HEK293 (cell line): Measurements from ENCODE around the gene SRSF11.

Experiments used
- CTCF ChIA-PET: fragments of 350-600 bp; formaldehyde crosslinking; extraction: SDS; loops from one replicate; lab custom pipeline; 2021; ENCODE audit warnings: antibody characterized with exemption; lab: Yijun Ruan, JAX
- POLR2A ChIA-PET: fragments of 300-600 bp; formaldehyde crosslinking; extraction: SDS; loops from one replicate; lab custom pipeline; 2020; ENCODE audit warnings: antibody characterized with exemption, inconsistent platforms; lab: Yijun Ruan, JAX
- H3K27ac ChIP-seq: fragments of 200-500 bp; sonication (Bioruptor generic); 2 replicates; pipeline ENCODE4 v1.5.1; 2014; ENCODE audit warnings: low read depth, low read length, control low read depth, inconsistent platforms; ENCODE audit errors: extremely low read depth
- H3K36me3 ChIP-seq, 2 experiments: fragments of 200-500 bp in 1 of 2; sonication (Bioruptor generic) in 1 of 2; 1 replicate in 1 of 2; 2 replicates in 1 of 2; pipeline ENCODE4 v1.5.1; 2014 to 2017; ENCODE audit warnings: inconsistent platforms in 2 of 2, low read length in 2 of 2; ENCODE audit not compliant: control insufficient read depth in 2 of 2, insufficient read depth in 1 of 2
- H3K4me1 ChIP-seq: fragments of 200-500 bp; sonication (Bioruptor generic); 2 replicates; pipeline ENCODE4 v1.5.1; 2014; ENCODE audit warnings: mild to moderate bottlenecking, low read length, inconsistent platforms; ENCODE audit not compliant: control insufficient read depth, insufficient read depth
- H3K4me3 ChIP-seq: 2 replicates; pipeline ENCODE4 v1.5.1; 2011; ENCODE audit warnings: low read depth, mild to moderate bottlenecking, control low read depth, low read length, moderate library complexity
- H3K9me3 ChIP-seq: fragments of 200-500 bp; sonication (Bioruptor generic); 2 replicates; pipeline ENCODE4 v1.5.1; 2014; ENCODE audit warnings: low read depth, low read length, inconsistent platforms; ENCODE audit not compliant: control insufficient read depth, insufficient read depth
- EGR2 ChIP-seq: fragments of 450-650 bp; formaldehyde crosslinking; IDR thresholded peaks from 2 replicates; pipeline ENCODE4 v1.5.1; 2016; ENCODE audit warnings: low read depth, missing biosample characterization, missing genetic modification characterization
- GFI1B ChIP-seq: fragments of 450-650 bp; formaldehyde crosslinking; IDR thresholded peaks from 2 replicates; pipeline ENCODE4 v1.5.1; 2016; ENCODE audit warnings: missing biosample characterization, missing genetic modification characterization
- IKZF3 ChIP-seq: fragments of 450-650 bp; IDR thresholded peaks from 2 replicates; pipeline ENCODE4 v1.5.0; 2018; ENCODE audit warnings: missing biosample characterization, mild to moderate bottlenecking, missing genetic modification characterization, moderate library complexity
- MYNN ChIP-seq: fragments of 450-650 bp; formaldehyde crosslinking; IDR thresholded peaks from 2 replicates; pipeline ENCODE4 v1.5.1; 2016; ENCODE audit warnings: missing biosample characterization, missing genetic modification characterization, borderline replicate concordance
- SETDB1 ChIP-seq: IDR thresholded peaks from one replicate; pipeline ENCODE4 v1.6.1; 2017; ENCODE audit warnings: mild to moderate bottlenecking, low read length, moderate library complexity, mixed read lengths; ENCODE audit not compliant: insufficient read length
- ZBTB17 ChIP-seq: fragments of 450-650 bp; formaldehyde crosslinking; IDR thresholded peaks from 2 replicates; pipeline ENCODE4 v1.5.1; 2016; ENCODE audit warnings: missing biosample characterization, missing genetic modification characterization
- ZNF112 ChIP-seq: fragments of 450-650 bp; formaldehyde crosslinking; IDR thresholded peaks from 2 replicates; pipeline ENCODE4 v1.5.0; 2017; ENCODE audit warnings: missing biosample characterization, missing genetic modification characterization
- ZNF133 ChIP-seq: fragments of 450-650 bp; formaldehyde crosslinking; IDR thresholded peaks from 2 replicates; pipeline ENCODE4 v1.5.1; 2016; ENCODE audit warnings: missing biosample characterization, missing genetic modification characterization
- ZNF274 ChIP-seq, 2 experiments: fragments of 200-500 bp in 1 of 2; fragments of 450-650 bp in 1 of 2; sonication (Bioruptor generic) in 1 of 2; formaldehyde crosslinking in 1 of 2; IDR thresholded peaks; 2 replicates each; pipeline versions ENCODE4 v1.5.1 to v1.6.1; 2014 to 2016; ENCODE audit warnings: borderline replicate concordance in 1 of 2, inconsistent platforms in 1 of 2, low read length in 1 of 2, missing biosample characterization in 1 of 2, missing genetic modification characterization in 1 of 2
- ZNF549 ChIP-seq: fragments of 450-650 bp; IDR thresholded peaks from 2 replicates; pipeline ENCODE4 v1.5.1; 2018; ENCODE audit warnings: missing biosample characterization, missing genetic modification characterization, mild to moderate bottlenecking, inconsistent platforms, moderate library complexity
- ZNF555 ChIP-seq: fragments of 450-650 bp; formaldehyde crosslinking; conservative IDR thresholded peaks from 2 replicates; pipeline ENCODE4 v1.5.1; 2017; ENCODE audit warnings: missing biosample characterization, mild to moderate bottlenecking, missing genetic modification characterization, inconsistent platforms
- ZNF596 ChIP-seq: fragments of 450-650 bp; IDR thresholded peaks from 2 replicates; pipeline ENCODE4 v1.5.0; 2018; ENCODE audit warnings: missing biosample characterization, mild to moderate bottlenecking, missing genetic modification characterization, moderate library complexity
- ZNF654 ChIP-seq: fragments of 450-650 bp; formaldehyde crosslinking; IDR thresholded peaks from 2 replicates; pipeline ENCODE4 v1.5.1; 2016; ENCODE audit warnings: low read depth, missing biosample characterization, missing genetic modification characterization
- ZSCAN30 ChIP-seq: fragments of 450-650 bp; IDR thresholded peaks from 2 replicates; pipeline ENCODE4 v1.5.1; 2018; ENCODE audit warnings: missing biosample characterization, mild to moderate bottlenecking, missing genetic modification characterization, moderate library complexity
- TF ChIP-seq, protein P1 (sequence below): fragments of 450-650 bp; formaldehyde crosslinking; conservative IDR thresholded peaks from 2 replicates; pipeline ENCODE4 v1.5.1; 2016; ENCODE audit warnings: low read depth, missing biosample characterization, missing genetic modification characterization
- TF ChIP-seq, protein P2 (sequence below): fragments of 450-650 bp; formaldehyde crosslinking; IDR thresholded peaks from 2 replicates; pipeline ENCODE4 v1.5.1; 2016; ENCODE audit warnings: missing biosample characterization, missing genetic modification characterization
- TF ChIP-seq, protein P3 (sequence below): fragments of 450-650 bp; formaldehyde crosslinking; optimal IDR thresholded peaks from 2 replicates; pipeline ENCODE3; 2016; ENCODE audit warnings: missing biosample characterization, mild to moderate bottlenecking, missing genetic modification characterization
- TF ChIP-seq, protein P4 (sequence below): fragments of 450-650 bp; IDR thresholded peaks from 2 replicates; pipeline ENCODE4 v1.5.1; 2018; ENCODE audit warnings: missing biosample characterization, mild to moderate bottlenecking, missing genetic modification characterization

The SRSF11 gene

DNA sequence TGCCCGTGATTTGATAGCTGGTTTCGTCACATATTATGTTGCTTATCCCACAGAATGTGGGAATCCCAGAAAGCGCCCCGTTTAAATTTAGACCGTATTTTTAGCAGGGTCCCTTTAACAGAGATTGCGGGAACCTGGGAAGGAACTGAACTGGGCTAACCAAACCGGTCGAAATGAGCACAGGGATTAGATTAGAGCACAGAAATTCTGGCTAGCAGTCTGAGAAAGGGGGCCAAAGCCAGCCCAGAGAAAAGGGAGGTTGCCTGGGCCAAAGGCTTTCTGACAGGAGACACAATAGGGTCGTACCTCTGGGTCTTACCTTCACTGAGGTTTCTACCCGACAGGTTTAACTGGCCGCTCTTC, 16.1 kb upstream of the SRSF11 start:
- CTCF ChIA-PET, result interaction anchor here (0.6 kb wide), 2 partner anchors 304 to 1810 kb away, joined by 3 to 4 read pairs; no protein-coding TSS in a partner anchor
- H3K9me3 ChIP-seq, result no peaks in the 10 kb centered on the region
- POLR2A ChIA-PET, result interaction anchor here (1.9 to 3.3 kb wide), 2 partner anchors 16 to 205 kb away, joined by 8 to 29 read pairs; partner anchors contain the start of genes CTH and SRSF11
- TF ChIP-seq ZBTB17 (tag by site-specific recombination) (no peak), GFI1B (0 out of 2 replicates have a peak, but pooled peaks have one; percentile 14), ZNF654 (tag by site-specific recombination) (0 out of 2 replicates have a peak, but pooled peaks have one; percentile 2), ZNF133 (tag by site-specific recombination) (no peak)
- TF ChIP-seq, protein P1, sequence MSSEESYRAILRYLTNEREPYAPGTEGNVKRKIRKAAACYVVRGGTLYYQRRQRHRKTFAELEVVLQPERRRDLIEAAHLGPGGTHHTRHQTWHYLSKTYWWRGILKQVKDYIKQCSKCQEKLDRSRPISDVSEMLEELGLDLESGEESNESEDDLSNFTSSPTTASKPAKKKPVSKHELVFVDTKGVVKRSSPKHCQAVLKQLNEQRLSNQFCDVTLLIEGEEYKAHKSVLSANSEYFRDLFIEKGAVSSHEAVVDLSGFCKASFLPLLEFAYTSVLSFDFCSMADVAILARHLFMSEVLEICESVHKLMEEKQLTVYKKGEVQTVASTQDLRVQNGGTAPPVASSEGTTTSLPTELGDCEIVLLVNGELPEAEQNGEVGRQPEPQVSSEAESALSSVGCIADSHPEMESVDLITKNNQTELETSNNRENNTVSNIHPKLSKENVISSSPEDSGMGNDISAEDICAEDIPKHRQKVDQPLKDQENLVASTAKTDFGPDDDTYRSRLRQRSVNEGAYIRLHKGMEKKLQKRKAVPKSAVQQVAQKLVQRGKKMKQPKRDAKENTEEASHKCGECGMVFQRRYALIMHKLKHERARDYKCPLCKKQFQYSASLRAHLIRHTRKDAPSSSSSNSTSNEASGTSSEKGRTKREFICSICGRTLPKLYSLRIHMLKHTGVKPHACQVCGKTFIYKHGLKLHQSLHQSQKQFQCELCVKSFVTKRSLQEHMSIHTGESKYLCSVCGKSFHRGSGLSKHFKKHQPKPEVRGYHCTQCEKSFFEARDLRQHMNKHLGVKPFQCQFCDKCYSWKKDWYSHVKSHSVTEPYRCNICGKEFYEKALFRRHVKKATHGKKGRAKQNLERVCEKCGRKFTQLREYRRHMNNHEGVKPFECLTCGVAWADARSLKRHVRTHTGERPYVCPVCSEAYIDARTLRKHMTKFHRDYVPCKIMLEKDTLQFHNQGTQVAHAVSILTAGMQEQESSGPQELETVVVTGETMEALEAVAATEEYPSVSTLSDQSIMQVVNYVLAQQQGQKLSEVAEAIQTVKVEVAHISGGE (tag by site-specific recombination), result no peak
- TF ChIP-seq, protein P2, sequence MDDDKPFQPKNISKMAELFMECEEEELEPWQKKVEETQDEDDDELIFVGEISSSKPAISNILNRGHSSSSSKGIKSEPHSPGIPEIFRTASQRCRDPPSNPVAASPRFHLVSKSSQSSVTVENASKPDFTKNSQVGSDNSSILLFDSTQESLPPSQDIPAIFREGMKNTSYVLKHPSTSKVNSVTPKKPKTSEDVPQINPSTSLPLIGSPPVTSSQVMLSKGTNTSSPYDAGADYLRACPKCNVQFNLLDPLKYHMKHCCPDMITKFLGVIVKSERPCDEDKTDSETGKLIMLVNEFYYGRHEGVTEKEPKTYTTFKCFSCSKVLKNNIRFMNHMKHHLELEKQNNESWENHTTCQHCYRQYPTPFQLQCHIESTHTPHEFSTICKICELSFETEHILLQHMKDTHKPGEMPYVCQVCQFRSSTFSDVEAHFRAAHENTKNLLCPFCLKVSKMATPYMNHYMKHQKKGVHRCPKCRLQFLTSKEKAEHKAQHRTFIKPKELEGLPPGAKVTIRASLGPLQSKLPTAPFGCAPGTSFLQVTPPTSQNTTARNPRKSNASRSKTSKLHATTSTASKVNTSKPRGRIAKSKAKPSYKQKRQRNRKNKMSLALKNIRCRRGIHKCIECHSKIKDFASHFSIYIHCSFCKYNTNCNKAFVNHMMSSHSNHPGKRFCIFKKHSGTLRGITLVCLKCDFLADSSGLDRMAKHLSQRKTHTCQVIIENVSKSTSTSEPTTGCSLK (tag by site-specific recombination), result no peak
- TF ChIP-seq, protein P3, sequence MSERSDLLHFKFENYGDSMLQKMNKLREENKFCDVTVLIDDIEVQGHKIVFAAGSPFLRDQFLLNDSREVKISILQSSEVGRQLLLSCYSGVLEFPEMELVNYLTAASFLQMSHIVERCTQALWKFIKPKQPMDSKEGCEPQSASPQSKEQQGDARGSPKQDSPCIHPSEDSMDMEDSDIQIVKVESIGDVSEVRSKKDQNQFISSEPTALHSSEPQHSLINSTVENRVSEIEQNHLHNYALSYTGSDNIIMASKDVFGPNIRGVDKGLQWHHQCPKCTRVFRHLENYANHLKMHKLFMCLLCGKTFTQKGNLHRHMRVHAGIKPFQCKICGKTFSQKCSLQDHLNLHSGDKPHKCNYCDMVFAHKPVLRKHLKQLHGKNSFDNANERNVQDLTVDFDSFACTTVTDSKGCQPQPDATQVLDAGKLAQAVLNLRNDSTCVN (tag by site-specific recombination), result no peak
- TF ChIP-seq, all 188 proteins: peak for 2
- Histone ChIP-seq H3K27ac (peak overlapping the region; percentile 89; the same call in 1 of the 2 replicates), H3K4me1 (no peaks in the 10 kb centered on the region), H3K36me3 (peaks cover 8 to 24% of the 10 kb centered on the region in 2 experiments; a peak in 2 of 3 replicates), H3K4me3 (peak overlapping the region; percentile 91)

DNA sequence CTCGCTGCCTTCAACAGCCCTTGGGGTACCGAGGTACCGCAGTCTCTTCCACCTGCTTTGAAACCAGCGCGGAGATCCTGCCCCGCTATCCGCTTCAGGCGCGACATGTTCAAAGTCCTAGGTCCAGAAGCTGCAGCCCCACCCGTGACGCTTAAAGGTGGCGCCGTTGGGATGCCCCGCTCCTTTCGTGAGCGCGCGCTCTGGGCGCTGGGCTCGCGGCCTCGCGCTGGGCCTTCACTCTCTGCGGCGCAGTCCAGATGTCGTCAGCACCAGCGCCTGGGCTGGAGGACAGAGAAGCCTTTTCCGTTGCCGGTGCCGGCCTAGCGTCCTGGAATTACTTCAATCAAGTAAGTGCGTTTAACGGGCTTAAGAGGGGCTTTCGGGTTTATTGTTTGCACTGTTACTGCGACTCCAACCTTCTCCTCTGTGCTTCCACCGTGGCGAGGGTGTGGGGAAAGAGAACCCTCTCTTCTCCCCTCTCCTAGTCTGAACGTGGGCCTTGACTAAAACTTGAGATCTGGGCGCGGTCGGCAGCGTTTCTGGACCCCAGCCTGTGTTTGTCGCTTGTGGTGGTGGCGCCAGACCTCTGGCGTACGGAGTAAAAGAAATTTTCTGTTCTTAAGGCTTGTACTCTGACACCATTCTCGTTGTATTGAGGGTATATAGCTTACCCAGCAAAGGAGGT, 15.6 kb upstream of the SRSF11 start, which contains the start of gene LRRC40:
LRRC40 (minus strand) TSS at position 146 of the 685 bp plus-strand sequence; CDS start at position 107, 39 bp downstream.
- ChIA-PET POLR2A (interaction anchor here (1.8 to 3.3 kb wide), 3 partner anchors 15 to 205 kb away, joined by 6 to 29 read pairs (median 8); partner anchors contain the start of genes ANKRD13C, CTH and SRSF11), CTCF (interaction anchor here (0.6 to 0.7 kb wide), 3 partner anchors 72 to 1811 kb away, joined by 3 to 4 read pairs (median 3); no protein-coding TSS in a partner anchor)
- Histone ChIP-seq H3K9me3 (no peaks in the 10 kb centered on the region), H3K27ac (peak within 1 kb of the TSS; percentile 89), H3K36me3 (peaks cover 8 to 29% of the 10 kb centered on the region in 2 experiments; a peak in 2 of 3 replicates), H3K4me1 (no peaks in the 10 kb centered on the region), H3K4me3 (peak within 1 kb of the TSS; percentile 91)
- TF ChIP-seq, protein P1 (tag by site-specific recombination), result peak; percentile 21; the same call in 1 of the 2 replicates
- TF ChIP-seq MYNN, result no peak
- TF ChIP-seq ZSCAN30 (tag by site-specific recombination), result no peak; the same call in 1 of the 2 replicates
- TF ChIP-seq ZNF555, result no peak
- TF ChIP-seq, protein P4, sequence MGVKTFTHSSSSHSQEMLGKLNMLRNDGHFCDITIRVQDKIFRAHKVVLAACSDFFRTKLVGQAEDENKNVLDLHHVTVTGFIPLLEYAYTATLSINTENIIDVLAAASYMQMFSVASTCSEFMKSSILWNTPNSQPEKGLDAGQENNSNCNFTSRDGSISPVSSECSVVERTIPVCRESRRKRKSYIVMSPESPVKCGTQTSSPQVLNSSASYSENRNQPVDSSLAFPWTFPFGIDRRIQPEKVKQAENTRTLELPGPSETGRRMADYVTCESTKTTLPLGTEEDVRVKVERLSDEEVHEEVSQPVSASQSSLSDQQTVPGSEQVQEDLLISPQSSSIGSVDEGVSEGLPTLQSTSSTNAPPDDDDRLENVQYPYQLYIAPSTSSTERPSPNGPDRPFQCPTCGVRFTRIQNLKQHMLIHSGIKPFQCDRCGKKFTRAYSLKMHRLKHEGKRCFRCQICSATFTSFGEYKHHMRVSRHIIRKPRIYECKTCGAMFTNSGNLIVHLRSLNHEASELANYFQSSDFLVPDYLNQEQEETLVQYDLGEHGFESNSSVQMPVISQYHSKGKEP (tag by site-specific recombination), result peak; percentile 37; the same call in 1 of the 2 replicates
- TF ChIP-seq ZNF549 (tag by site-specific recombination), result no peak
- no peak for TF ChIP-seq SETDB1
- TF ChIP-seq IKZF3 (tag by site-specific recombination), result peak; percentile 21; the same call in 1 of the 2 replicates
- TF ChIP-seq ZNF596, result no peak
- TF ChIP-seq ZNF112 (tag by site-specific recombination), result no peak
- TF ChIP-seq EGR2 (tag by site-specific recombination), result no peak
- TF ChIP-seq ZNF274 (IDR thresholded peaks at IDR 0.05; ENCODE audit: low read length), result no peak
- no peak for TF ChIP-seq ZNF274 (tag by site-specific recombination; IDR thresholded peaks at IDR 0.05; ENCODE audit: borderline replicate concordance)
